GM12878 (cell line): ENCODE results near the gene GPN1. TPM values are rescaled to one million over a fixed set of nuclear protein-coding genes. Genes with fewer than 3 reads are reported as not detected.

Experiments used
- ATAC-seq: fragments of 200-7000 bp; cut with Tn5 transposase; 3 replicates; pipeline ENCODE4 v1.9.1; 2020; ENCODE audit warnings: mild to moderate bottlenecking, moderate library complexity
- BruUV-seq: library from RNA; stranded (reverse); fragments of 400-500 nt; replicated peaks from 2 replicates; lab custom pipeline; 2021; lab: Mats Ljungman, UMichigan
- CTCF ChIA-PET: fragments of 300-600 bp; sonication (Branson Sonifier 250); formaldehyde crosslinking; extraction: SDS; loops from one replicate; lab custom pipeline; 2021; ENCODE audit warnings: inconsistent platforms; lab: Yijun Ruan, JAX
- POLR2A ChIA-PET: fragments of 350-600 bp; formaldehyde crosslinking; extraction: SDS; loops from one replicate; lab custom pipeline; 2021; ENCODE audit warnings: inconsistent platforms; lab: Charles Lee
- RAD21 ChIA-PET: fragments of 300-600 bp; sonication (Branson Sonifier 250); formaldehyde crosslinking; loops from one replicate; lab custom pipeline; 2023; ENCODE audit warnings: antibody characterized with exemption; ENCODE audit not compliant: unreplicated experiment; lab: Charles Lee
- SMC1A ChIA-PET: fragments of 300-600 bp; sonication (Branson Sonifier 250); formaldehyde crosslinking; loops from one replicate; lab custom pipeline; 2023; ENCODE audit not compliant: unreplicated experiment, uncharacterized antibody; lab: Charles Lee
- DNase-seq: peaks from one replicate; pipeline ENCODE4 v3.0.0-alpha.2; 2011; ENCODE audit warnings: low read depth, low spot score
- FAIRE-seq: peaks from 3 replicates; lab custom pipeline; 2011; peaks lifted over from hg19 to GRCh38; lab: Jason Lieb, UNC
- H2AFZ ChIP-seq: 2 replicates; pipeline ENCODE4 v1.6.0; 2011; ENCODE audit warnings: low read depth, low read length, control low read depth; ENCODE audit not compliant: control insufficient read depth
- H3K27ac ChIP-seq: 2 replicates; pipeline ENCODE4 v1.5.1; 2011; ENCODE audit warnings: control low read depth; ENCODE audit not compliant: control insufficient read depth, insufficient read depth
- H3K27me3 ChIP-seq, 2 experiments: replicated peaks in 1 of 2; 2 replicates each; pipeline versions ENCODE4 v1.6.0 to v1.6.1; 2011; ENCODE audit warnings: low read length in 1 of 2; ENCODE audit not compliant: control insufficient read depth in 2 of 2, insufficient read depth in 2 of 2
- H3K36me3 ChIP-seq, 2 experiments: 2 replicates each; pipeline ENCODE4 v1.5.1; 2011; ENCODE audit warnings: low read length in 1 of 2; ENCODE audit not compliant: control insufficient read depth in 2 of 2, insufficient read depth in 2 of 2
- H3K4me1 ChIP-seq: 2 replicates; pipeline ENCODE4 v1.6.1; 2011; ENCODE audit warnings: mild to moderate bottlenecking, low read length, moderate library complexity, mixed read lengths; ENCODE audit not compliant: control insufficient read depth, insufficient read depth
- H3K4me2 ChIP-seq: 2 replicates; pipeline ENCODE4 v1.6.0; 2011; ENCODE audit warnings: control low read depth; ENCODE audit not compliant: control insufficient read depth, insufficient read depth
- H3K4me3 ChIP-seq: fragments of 200-600 bp; sonication (generic); 2 replicates; pipeline ENCODE4 v1.5.1; 2016
- H3K79me2 ChIP-seq: 2 replicates; pipeline ENCODE4 v1.6.0; 2011; ENCODE audit warnings: low read length; ENCODE audit not compliant: control insufficient read depth, insufficient read depth
- H3K9ac ChIP-seq: 2 replicates; pipeline ENCODE4 v1.8.0; 2011; ENCODE audit warnings: low read length, control low read depth, mixed read lengths; ENCODE audit not compliant: control insufficient read depth, insufficient read depth
- H3K9me3 ChIP-seq: replicated peaks from 3 replicates; pipeline ENCODE4 v1.5.1; 2011; ENCODE audit warnings: mild to moderate bottlenecking, low read length; ENCODE audit not compliant: control insufficient read depth, insufficient read depth
- H4K20me1 ChIP-seq: 2 replicates; pipeline ENCODE4 v1.6.0; 2011; ENCODE audit not compliant: control insufficient read depth, insufficient read depth
- ATF2 ChIP-seq: IDR thresholded peaks from 2 replicates; pipeline ENCODE4 v1.6.1; 2012; ENCODE audit warnings: low read length, inconsistent platforms
- BRCA1 ChIP-seq: IDR thresholded peaks from 2 replicates; pipeline ENCODE4 v1.6.1; 2011; ENCODE audit warnings: low read depth, low read length, improper control_type of control experiment
- CBX3 ChIP-seq: fragments of 200-600 bp; sonication (generic); IDR thresholded peaks from 2 replicates; pipeline ENCODE4 v1.6.1; 2016; ENCODE audit warnings: low read depth, borderline replicate concordance
- DPF2 ChIP-seq: fragments of 450-650 bp; IDR thresholded peaks from 2 replicates; pipeline ENCODE4 v1.6.1; 2017; ENCODE audit warnings: mild to moderate bottlenecking
- E2F8 ChIP-seq: fragments of 450-650 bp; IDR thresholded peaks from 2 replicates; pipeline ENCODE4 v1.6.1; 2018; ENCODE audit warnings: mild to moderate bottlenecking, low read depth, moderate library complexity; ENCODE audit not compliant: partially characterized antibody
- FOXM1 ChIP-seq: IDR thresholded peaks from 2 replicates; pipeline ENCODE4 v1.6.1; 2012; ENCODE audit warnings: low read depth, mild to moderate bottlenecking, inconsistent platforms, low read length, moderate library complexity
- MAX ChIP-seq: IDR thresholded peaks from 2 replicates; pipeline ENCODE4 v1.6.1; 2012; ENCODE audit warnings: low read depth, low read length, improper control_type of control experiment
- MEF2A ChIP-seq: IDR thresholded peaks from 2 replicates; pipeline ENCODE4 v1.6.1; 2011; ENCODE audit warnings: low read depth, mild to moderate bottlenecking, low read length, moderate library complexity; ENCODE audit not compliant: insufficient read depth
- NFXL1 ChIP-seq: fragments of 450-650 bp; IDR thresholded peaks from 2 replicates; pipeline ENCODE4 v1.6.1; 2017; ENCODE audit warnings: antibody characterized with exemption, mild to moderate bottlenecking, borderline replicate concordance
- RBBP5 ChIP-seq: fragments of 200-600 bp; sonication (generic); conservative IDR thresholded peaks from 2 replicates; pipeline ENCODE4 v1.6.1; 2016
- TAF1 ChIP-seq: IDR thresholded peaks from 2 replicates; pipeline ENCODE4 v1.6.1; 2011; ENCODE audit warnings: mild to moderate bottlenecking, low read depth, low read length, borderline replicate concordance
- TARDBP ChIP-seq: IDR thresholded peaks from 2 replicates; pipeline ENCODE4 v1.6.1; 2016; ENCODE audit warnings: borderline replicate concordance
- TCF3 ChIP-seq: IDR thresholded peaks from 2 replicates; pipeline ENCODE4 v1.6.1; 2012; ENCODE audit warnings: low read depth, mild to moderate bottlenecking, low read length, borderline replicate concordance; ENCODE audit not compliant: insufficient read depth
- YY1 ChIP-seq: IDR thresholded peaks from 2 replicates; pipeline ENCODE4 v1.6.1; 2011; ENCODE audit warnings: low read depth, mild to moderate bottlenecking, low read length
- ZNF592 ChIP-seq: fragments of 450-650 bp; IDR thresholded peaks from 2 replicates; pipeline ENCODE4 v1.6.1; 2017; ENCODE audit warnings: mild to moderate bottlenecking, moderate library complexity
- WGBS: methylation state at CpG from one replicate; pipeline ENCODE4 v1.1.6; 2016; ENCODE audit warnings: low lambda C conversion rate; ENCODE audit not compliant: insufficient replicate concordance, insufficient coverage; ENCODE audit errors: missing lambda C conversion rate; 5-methylcytosine and 5-hydroxymethylcytosine counted together
- in situ Hi-C: fragments of 300-500 bp; cut with MboI; formaldehyde crosslinking; loops from 9 replicates; pipeline ENCODE4 v1.14.3; 2018; ENCODE audit warnings: mixed read lengths
- intact Hi-C: fragments of 100-400 bp; cut with micrococcal nuclease; formaldehyde crosslinking; loops from one replicate; pipeline ENCODE4 v1.14.2; 2022; ENCODE audit not compliant: unreplicated experiment
- polyA plus RNA-seq, 11 experiments: library from polyadenylated mRNA; depleted of rRNA in 4 of 11; unstranded in 6 of 11; stranded (reverse) in 5 of 11; fragments of >200 nt; fragmentation: Nextera tagmentation in 4 of 11; fragmentation: Illumina TruSeq in 1 of 11; extraction: Ambion mirVana in 4 of 11; extraction: Trizol in 1 of 11; gene quantifications; 1 replicate in 1 of 11; 2 replicates in 10 of 11; pipeline versions ENCODE4 v1.2.1 to v1.2.3, GENCODE V29; 2011 to 2016; ENCODE audit warnings: inconsistent platforms in 2 of 11, missing spikeins in 2 of 11, low read depth in 1 of 11
- total RNA-seq, 4 experiments: library from RNA; depleted of rRNA in 3 of 4; stranded (reverse); fragments of >200 nt in 3 of 4; fragmentation: Illumina TruSeq in 1 of 4; extraction: Trizol in 1 of 4; gene quantifications; 2 replicates each; pipeline versions ENCODE4 v1.2.1 to v1.2.3, GENCODE V29; 2013 to 2021

The GPN1 gene
- total and polyA plus RNA-seq, 10 of the 15 experiments (the other 5 are each of a cell fraction or from before 2014, with no cell fraction given): 32.1 to 108 (median 60.4) TPM

GRCh38 chr2:27667446-27667845 is 38.6 kb downstream of the GPN1 start:
- peaks cover 2 to 12% of the 10 kb centered on the region in 2 experiments for H3K36me3 ChIP-seq
- intact Hi-C loops: loop anchor here (10.0 kb wide), 1 partner anchor 183 kb away; the partner anchor contains the start of gene IFT172
- no TSS peak for BruUV-seq
- RAD21 ChIA-PET: no interaction called here
- SMC1A ChIA-PET: no interaction called here
- H2AFZ ChIP-seq: no peak overlapping the region
- ATAC-seq (no peak), DNase-seq (no peak), FAIRE-seq (no peak)
- H3K4me1 ChIP-seq: peaks cover 6% of the 10 kb centered on the region
- TF ChIP-seq NFXL1 (no peak), TCF3 (no peak), MAX (no peak), BRCA1 (no peak), MEF2A (no peak), ATF2 (no peak), E2F8 (no peak), TARDBP (no peak), CBX3 (no peak), ZNF592 (no peak), FOXM1 (no peak), YY1 (no peak), RBBP5 (no peak), DPF2 (no peak), TAF1 (no peak)
- in situ Hi-C loops: no loop called here
- WGBS: 0% methylated on average over 1 of the region's 1 CpG
- H3K9me3 ChIP-seq: no peaks in the 10 kb centered on the region
- POLR2A ChIA-PET: no interaction called here
- H3K4me2 ChIP-seq: no peak overlapping the region
- no peak overlapping the region for H3K9ac ChIP-seq
- H3K4me3 ChIP-seq: no peak overlapping the region
- CTCF ChIA-PET: interaction anchor here (0.8 to 7.1 kb wide), 2 partner anchors 15 to 257 kb away, joined by 4 to 79 read pairs; no protein-coding TSS in a partner anchor
- peaks cover 26% of the 10 kb centered on the region for H3K79me2 ChIP-seq
- no peaks in the 10 kb centered on the region for H4K20me1 ChIP-seq
- no peaks in the 10 kb centered on the region for H3K27me3 ChIP-seq
- H3K27ac ChIP-seq: no peak overlapping the region
